Measurements from ENCODE around the gene PHB1.
"Not testable (repeated sequence)": the region's sequence is repeated elsewhere in the genome, so short reads cannot be mapped to it uniquely, and the experiment has no call there.

The PHB1 gene

DNA sequence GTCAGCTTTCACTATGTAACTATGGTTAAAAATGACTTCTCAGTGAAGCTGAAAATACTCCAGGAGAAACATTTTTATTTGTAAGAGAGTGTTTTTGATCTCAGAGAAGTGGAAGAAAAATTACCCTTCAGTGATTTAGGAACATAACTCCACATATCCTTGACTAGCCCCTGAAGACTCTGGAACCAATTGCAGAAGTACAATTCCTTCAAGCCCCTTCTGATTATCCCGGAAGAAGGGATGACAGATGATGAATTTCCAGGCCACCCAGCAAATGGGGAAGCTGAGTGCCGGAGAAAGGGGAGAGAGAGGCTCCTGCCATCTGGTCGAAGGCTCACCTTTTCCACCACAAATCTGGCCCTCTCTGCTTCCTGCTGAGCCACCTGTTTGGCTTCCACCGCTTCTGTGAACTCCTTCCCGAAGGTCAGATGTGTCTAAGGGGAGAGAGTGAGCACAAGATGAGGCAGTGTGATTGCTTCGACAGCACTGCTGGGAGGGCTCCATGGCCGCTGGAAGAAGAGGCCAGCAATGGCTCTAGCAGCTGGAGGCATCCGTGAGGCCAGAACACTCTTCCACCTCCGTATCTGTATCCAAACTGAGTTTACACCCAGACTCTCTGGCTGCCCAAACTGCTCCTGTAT is 8.1 kb downstream of the PHB1 start:
- DNase-seq (ENCODE audit: low read depth in 2 of 2) = no peak

DNA sequence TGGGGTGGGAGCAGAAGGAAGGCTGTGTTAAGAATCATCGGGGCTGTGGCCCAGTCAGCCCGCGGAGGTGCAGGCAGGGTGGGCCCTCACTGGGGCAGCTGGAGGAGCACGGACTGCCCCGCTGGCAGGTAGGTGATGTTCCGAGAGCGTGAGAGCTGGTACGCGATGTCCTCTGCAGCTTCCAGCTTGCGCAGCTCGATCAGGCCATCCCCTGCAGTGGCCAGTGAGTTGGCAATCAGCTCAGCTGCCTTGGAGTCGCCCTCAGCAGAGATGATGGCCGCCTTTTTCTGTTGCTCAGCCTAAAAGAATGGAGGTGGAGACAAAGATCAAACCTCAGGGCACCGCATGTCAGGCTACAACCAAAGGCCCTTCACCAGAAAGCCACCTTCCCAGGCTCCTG is 9.8 kb downstream of the PHB1 start:
- DNase-seq (ENCODE audit: low read depth in 2 of 2) = no peak

DNA sequence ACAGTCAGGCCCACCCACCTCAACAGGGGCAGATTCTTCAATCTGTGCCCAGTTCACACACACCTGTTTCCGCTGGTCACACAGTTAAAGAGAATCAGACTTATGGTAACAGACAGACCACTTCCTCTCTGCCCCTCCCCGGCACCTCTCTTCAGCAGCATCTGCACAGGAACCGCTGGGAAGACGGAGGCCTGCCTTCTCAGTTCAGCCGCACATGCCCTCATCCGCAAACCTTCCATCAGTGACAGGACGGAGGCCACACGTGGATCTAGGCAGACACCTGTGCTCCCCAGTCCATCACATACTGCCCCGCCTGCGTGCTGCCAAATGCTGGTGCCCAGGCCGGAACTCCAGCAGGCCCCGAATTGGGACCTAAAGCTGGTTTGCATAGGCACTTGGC is 10.3 kb downstream of the PHB1 start:
- no peak for DNase-seq (ENCODE audit: low read depth in 2 of 2)

DNA sequence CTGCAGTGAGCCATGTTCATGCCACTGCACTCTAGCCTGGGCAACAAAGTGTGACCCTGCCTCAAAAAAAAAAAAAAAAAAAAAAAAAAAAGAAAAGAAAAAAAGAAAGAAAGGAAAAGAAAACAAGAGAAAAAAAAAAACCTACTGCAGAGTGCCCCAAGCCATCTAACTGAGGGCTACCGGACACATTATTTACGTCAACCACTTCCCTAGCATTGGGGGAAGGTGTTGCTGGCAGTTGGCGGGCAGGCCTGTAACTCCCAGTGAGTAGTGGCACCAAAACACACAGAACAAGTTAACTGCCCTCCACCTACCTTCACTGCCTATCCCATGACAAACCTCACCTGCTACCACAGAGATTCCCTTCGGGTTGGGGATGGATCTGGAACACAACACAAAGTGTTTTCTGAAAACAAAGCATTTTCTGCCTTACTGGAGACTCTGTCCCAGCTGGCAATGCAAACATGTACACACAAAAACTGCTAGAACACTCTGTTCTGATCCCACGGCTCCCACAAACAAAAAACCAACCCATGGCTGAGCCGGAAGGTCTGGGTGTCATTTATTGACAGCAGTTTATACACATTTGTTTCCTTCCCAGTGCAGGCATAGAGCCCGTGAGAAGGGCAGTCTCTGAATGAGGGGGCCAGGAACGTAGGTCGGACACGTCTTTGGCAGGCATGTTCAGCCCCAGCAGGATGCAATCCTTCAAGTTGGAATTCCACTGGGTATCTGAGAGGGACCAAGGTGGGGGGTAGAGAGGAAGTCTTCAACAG is 11.0 kb downstream of the PHB1 start:
- DNase-seq (ENCODE audit: low read depth in 2 of 2) = no peak

DNA sequence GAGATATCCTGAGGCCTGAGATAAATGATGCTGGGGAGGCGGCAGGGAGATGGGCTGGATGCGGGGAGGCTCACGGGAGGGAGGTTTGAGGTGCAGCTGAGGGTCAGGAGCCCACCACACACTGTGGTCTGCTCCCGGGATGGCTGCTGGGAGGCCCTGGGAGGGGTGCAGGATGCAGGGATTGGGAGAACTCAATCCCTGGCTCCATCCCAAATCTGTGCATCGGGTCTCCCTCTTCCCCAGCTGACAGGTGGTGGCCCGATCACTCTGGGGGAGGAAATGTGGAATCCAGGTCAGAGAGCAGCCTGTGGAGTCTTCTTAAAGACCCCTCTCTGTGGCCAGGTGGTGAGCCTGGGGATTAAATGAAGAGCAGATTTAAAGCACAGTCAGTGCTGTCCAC is 12.0 kb downstream of the PHB1 start:
- DNase-seq (ENCODE audit: low read depth in 2 of 2) = no peak

DNA sequence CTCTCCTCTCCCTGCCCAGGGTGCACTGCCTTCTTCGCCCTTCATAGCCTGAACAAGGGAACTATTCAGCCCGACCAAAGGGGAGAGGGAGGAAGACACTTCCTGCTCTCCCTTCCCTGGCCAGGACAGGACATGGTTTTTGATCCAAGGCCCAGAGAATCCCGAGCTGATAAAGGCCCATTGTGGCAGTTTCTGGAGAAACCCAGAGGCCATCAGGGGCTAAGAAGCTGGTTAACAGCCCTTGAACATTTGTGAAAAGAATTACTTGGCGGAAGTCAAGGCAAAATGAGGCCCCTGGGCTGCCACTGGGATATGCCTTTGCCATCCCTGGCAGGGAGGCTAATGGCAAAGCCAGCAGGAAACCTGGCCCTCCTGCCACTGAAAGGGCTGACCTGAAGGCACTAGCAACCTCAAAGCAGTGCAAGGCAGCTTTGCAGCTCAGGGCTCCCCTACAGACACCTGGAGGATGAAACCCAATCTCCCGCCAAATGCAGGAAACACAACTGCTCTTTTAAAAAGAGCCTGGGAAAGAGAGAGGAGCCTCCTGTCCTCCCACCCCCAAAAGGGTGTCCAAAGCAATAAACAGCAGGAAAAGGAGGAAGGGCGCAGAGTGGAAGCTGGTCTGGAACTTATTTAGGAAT is 12.6 kb downstream of the PHB1 start:
- no peak for DNase-seq (ENCODE audit: low read depth in 2 of 2)

DNA sequence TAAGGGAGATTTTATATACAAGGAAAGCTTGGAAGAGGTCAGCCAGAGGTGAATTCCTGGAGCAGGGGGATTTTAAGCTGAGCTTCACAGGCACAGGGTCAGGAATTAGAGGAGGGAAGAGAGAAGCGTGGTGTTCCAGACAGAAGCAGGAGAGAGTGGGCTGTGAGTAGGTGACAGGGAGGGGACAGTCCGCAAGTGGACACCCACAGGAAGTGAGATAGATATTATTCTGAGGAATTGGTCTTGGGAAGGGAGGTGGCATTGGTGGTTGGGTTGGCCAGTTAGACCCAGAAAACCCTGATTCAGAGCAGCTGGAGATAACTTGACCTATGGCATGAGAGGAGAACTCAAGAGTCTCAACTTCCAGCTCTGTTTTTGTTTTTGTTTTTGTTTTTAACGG is 14.7 kb downstream of the PHB1 start:
- DNase-seq (ENCODE audit: low read depth in 2 of 2) = no peak

DNA sequence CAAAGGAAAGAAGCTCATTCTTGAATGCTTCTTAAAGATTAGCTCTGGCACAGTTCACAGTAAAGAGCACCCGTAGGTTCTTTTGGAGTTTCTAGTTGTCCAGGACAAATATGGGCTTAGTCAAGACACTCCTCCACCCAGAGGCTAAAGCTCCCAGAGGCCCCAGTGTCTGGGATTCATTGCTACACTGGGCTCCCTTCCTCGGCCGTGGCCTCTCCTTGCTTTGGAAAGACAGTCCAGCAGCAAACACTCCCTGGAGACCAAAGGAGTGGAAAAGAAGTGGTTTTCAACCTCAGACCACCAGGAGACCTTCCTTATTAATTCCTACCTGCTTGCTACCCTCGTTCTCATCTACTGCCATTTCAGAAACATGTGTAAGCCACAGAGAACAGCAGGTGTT is 17.1 kb downstream of the PHB1 start:
- DNase-seq (ENCODE audit: low read depth in 2 of 2) = no peak

DNA sequence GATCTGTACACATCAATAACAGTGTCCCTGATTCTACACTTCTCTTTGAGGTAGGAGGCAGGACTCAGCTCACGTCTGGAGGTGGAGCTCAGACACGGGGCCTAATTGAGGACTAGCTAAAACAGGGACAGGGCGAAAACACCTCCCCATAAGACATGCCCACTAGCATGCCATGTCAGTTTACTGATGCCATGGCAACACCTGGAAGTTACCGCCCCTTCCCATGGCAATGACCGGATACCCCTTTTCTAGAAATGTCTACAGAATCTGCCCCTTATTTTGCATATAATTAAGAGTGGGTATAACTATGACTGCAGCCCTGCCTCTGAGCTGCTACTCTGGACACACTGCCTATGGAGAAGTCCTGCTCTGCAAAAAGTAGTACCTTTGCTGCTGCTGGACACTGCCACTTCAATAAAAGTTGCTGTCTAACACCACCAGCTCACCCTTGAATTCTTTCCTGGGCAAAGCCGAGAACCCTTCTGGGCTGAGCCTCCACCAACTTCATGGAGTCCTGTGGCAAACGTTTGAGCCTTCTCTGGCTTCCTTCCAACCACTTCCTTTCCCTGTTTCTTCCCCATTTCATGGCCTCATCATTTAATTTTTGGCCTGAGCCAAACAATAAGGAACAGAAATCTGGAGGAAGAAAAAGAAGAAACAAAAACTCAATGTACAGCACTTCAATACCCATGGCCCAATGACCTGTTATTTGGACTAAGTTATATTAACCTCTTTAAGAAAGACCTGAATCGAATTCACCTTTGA is 21.0 kb downstream of the PHB1 start:
- DNase-seq (ENCODE audit: low read depth in 2 of 2) = no peak

DNA sequence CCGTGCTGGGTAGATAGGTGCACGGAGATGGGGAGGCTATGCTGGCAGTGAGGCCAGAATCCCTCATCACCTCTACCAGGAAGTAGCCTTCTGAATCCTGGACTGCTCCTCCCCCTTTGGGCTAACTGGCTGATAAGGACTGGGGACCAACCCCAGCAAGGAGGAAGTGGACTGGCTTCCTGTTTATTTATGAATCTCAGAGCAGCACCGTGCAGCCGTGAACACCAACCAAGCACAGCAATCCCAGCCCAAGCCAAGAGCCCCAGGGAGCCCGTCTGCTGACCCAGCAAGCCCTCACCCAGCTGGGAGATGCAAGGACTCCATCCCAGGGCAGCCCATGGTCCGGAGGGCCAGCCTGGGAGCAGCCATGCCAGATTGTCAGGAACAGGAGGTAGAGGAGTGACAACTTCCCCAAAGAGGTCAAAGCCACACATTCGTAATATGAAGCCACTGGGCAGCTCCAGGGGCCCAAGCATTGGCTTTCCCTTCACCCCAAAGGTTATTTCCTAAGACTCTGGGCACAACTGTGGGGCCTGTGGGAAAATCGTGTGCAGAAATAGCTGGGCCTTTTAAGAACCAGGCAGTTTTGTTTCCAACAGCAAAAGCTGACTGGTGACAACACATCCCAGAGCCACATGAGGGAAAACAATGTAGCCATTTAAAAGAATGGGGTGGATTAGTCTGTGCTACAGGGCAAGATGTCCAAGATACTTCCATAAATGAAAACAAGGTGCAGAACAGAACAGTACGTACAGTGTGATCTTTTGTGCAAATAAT is 23.9 kb downstream of the PHB1 start:
- DNase-seq (ENCODE audit: low read depth in 2 of 2) = no peak

DNA sequence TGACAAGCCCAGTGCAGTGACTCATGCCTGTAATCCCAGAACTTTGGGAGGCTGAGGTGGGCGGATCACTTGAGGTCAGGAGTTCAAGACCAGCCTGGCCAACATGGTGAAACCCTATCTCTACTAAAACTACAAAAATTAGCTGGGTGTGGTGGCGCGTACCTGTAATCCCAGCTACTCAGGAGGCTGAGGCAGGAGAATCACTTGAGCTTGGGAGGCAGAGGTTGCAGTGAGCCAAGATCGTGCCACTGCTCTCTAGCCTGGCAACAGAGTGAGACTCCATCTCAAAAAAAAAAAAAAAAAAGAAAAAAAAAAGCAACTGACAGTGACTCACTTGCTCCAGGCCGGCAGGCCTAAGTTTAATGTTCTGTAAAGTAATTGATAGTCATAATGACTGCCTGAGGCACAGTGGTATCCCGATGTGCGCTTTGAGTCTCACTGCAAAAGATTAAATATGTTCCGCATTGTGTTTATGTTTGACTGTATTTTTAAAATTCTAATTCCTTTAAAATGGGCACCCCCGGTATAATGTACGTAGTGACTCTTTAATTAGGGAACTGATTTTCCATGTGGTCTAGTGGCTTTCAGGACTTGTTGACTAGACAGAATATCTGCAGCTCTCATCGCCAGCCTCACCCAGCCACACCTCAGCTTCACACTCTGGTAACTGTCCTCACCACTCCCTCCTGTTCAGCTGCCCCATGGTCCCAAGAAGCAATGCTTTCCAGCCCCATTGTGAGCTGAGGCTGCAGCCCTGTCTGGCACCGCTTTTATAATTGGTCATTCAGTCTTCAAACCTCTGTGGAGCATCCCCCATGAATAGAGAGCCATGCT is 25.0 kb downstream of the PHB1 start:
- not testable (repeated sequence) for DNase-seq (ENCODE audit: low read depth in 2 of 2)

DNA sequence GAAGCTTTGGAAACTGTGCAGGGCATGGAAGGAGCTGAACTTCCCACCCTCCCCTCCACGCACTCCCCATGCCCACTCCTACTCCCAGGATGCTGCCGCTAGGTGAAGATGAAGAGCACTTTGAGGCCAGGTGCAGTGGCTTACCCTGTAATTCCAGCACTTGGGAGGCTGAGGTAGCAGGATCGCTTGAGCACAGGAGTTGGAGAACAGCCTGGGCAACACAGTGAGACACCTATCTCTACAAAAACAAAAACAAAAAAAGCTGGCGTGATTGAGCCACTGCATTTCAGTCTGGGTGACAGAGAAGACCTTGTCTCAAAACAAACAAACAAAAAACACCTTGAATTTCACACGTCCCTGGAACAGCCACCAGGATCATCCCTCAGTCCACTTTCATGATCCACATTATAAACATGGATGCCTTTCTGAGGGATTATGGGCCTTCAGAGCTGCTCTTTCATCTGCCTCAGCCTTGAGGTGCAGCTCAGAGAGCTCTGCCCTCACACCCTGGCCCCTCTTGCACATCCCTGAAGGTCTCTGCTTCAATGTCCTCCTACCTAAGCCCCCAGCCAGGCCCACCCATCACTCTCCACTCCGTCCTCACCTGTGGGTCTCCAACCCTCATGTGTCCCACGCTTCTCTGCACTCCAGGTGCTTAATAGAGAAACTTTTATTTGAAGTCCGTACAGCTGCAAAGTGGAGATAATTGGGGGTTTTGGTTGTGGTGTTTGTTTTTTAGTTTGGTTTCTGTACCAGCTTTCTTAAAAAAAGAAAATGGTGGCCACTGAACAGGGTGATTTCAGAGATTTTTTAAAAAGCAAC is 25.8 kb downstream of the PHB1 start:
- DNase-seq (ENCODE audit: low read depth in 2 of 2) = no peak

DNA sequence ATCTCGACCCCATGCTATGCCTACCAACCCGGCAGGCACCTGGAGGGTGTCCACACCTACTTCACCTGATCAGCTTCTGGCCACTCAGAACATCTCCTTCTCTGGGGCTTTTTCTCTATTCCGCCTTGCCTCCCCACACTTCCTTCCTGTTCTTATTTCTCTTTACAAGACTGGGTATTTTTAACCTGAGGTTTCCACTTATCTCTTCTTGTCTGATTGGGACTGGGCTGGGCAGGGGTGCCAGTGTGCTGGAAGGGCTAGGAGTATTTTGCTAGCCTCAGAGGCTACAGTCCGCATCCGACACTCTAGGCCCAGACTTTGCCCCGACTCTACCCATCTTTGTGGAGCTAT is 26.4 kb downstream of the PHB1 start:
- DNase-seq (ENCODE audit: low read depth in 2 of 2) = no peak

DNA sequence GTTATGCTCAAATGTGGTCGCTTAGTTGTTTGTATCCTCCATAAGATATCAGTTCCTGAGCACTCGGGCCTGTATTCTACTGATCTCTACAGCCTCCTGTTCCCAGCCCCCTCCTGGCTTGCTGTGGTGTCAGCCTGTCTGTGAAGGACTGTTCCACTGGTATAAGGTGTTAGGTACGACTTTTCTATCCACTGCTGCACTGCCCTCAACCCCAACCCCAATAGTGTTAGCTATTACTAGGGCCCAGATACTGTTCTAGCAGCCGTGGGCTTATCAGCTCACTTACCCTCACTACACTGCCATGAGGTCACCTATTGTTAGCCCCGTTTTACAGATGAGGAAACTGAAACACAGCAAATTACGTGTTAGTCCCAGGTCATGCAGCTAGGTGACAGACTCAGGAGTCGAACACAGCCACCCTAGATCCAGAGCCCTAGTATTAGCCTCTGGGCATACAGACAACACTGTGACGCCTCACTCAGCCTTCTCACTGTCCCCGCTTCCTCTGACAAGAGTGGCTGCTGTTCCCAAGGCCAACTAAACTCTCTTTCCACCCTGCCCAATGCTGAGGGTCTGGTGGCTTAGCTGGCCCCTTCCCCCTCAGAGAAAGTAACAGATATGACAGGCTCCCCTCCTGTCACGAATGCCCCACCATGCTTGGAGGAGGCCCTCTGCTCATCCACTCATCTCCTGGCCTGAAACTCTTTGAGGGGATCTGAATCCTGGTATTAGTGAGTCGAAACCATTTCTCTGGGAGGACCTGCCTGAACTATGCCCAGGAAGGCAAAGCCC is 27.0 kb downstream of the PHB1 start:
- no peak for DNase-seq (ENCODE audit: low read depth in 2 of 2)

DNA sequence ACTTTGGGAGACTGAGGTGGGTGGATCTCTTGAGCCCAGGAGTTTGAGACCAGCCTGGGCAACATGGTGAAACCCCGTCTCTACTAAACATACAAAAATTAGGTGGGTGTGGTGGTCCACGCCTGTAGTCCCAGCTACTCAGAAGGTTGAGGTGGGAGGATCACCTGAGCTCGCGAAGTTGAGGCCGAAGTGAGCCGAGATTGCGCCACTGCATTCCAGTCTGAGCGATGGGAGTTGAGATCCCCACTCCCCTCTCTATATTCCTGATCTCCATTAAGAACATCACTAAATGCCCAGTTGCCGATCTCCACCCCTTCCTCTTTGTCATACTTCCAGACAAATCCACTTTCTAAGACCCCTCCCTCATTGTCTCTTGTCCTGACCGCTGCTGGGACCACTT is 28.3 kb downstream of the PHB1 start:
- DNase-seq (ENCODE audit: low read depth in 2 of 2) = no peak

DNA sequence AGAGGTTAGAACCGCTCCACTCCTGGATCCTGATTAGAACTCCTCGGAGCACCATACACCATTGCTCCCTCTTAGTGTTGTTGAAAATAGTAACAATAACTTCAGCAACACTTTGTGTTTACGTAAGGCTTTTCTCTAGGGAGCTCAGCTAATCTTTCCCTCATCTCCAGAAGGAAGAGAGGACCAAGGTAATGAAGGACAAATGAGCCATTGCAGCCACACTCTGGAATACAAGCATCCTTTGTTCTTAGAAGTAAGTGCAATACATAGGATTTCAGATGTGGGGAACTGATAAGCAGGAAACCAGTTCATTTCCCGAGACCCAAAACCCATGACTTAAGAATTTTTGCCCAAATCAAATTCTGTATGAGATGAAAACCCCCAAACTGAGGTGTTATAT is 29.7 kb downstream of the PHB1 start:
- DNase-seq (ENCODE audit: low read depth in 2 of 2) = no peak

DNA sequence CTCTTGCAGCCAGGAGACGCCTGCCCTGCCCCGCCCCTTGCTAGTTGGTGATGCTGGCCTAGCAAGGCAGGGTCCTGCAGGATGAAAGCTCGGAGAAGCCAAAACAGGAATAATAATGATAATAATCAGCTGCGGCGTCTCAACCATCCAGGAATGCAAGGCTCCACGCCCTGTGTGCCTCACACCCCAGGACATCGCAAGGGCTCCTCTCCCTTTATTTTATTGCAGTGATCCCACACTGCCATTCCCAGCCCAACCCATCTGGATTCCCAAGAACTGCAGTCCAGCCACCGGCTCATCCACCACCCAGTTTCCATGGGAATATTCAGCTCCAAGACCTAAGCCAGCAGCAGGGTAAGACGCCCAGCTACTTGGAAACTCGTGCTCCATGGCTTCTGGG is 31.6 kb downstream of the PHB1 start:
- DNase-seq (ENCODE audit: low read depth in 2 of 2) = no peak

DNA sequence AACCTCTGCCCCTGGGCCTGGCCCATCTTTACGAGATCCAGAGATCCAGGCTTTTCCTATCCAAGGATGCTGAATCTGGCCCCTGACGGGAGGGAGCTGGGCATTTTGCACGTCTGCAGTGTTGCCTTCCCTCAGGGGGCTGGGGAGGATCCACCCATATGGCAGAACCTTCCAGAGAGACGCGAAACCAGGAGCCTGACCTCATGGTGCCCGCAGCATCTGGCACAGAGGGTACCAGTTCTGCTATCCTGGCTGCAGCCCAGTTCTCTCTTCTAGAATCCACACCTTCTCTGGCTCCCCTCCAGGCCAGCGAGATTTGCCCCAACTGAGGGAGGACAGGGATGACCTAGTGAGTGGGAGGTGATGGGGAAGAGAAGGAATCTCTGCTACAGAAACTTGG is 32.1 kb downstream of the PHB1 start:
- no peak for DNase-seq (ENCODE audit: low read depth in 2 of 2)

DNA sequence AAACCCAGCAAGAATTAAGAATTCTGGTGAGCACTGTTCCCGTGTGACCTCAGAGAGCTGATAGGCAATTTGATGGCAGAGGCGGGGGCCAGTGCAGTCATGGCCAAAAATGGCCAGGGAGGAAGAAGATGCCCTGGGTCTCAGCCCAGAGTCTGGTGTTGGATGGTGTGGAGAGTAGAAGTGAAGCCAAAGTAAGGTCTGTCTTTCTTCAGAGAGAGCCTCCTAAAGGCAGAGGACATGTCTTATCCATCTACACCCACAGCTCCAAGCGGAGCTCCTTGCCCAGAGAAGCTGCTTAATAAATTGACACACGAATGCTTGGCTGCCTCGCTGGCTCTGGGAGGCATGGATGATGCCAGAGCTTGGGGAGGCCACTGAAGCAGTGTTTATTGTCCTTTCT is 32.9 kb downstream of the PHB1 start:
- no peak for DNase-seq (ENCODE audit: low read depth in 2 of 2)
